HG03575 (cell line): Measurements from ENCODE around the gene P3H3.

Experiments used
- ATAC-seq: cut with Tn5 transposase; IDR thresholded peaks from one replicate; pipeline ENCODE4 v1.9.1; 2021; ENCODE audit not compliant: unreplicated experiment, insufficient number of reproducible peaks, low FRiP score; ENCODE audit errors: extremely low read depth

The P3H3 gene

DNA sequence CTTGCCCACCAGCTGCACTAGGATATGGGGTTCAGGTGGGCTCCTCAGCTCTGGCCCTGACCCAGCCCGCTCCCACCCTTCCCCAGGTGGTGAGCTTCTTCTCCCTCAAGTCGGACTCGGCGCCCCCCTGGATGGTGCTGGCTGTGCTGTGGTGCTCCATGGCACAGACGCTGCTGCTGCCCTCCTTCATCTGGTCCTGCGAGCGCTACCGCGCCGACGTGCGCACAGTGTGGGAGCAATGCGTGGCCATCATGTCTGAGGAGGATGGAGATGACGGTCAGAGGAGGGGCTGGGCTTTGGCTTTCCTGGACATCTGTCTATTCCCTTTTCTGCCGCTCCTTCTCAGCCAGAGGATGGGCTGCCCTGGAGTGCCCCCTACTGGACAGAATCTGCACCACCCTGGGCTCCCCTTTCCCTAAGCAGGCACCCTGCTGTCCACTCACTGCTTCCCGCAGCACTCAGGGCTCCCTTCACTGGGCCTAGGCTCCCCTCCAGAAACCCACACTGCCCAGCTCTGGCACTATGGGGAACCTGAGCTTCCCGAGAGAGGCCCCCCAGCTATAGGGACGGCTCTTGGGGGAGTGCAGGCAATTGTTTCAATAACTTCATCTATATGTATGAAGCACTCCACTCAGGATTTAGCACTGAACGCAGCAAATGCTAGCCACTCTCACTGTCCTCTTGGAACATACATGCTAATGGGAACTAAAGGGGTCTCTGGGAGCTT lies 2.6 kb upstream of the P3H3 start:
- no peak for ATAC-seq

DNA sequence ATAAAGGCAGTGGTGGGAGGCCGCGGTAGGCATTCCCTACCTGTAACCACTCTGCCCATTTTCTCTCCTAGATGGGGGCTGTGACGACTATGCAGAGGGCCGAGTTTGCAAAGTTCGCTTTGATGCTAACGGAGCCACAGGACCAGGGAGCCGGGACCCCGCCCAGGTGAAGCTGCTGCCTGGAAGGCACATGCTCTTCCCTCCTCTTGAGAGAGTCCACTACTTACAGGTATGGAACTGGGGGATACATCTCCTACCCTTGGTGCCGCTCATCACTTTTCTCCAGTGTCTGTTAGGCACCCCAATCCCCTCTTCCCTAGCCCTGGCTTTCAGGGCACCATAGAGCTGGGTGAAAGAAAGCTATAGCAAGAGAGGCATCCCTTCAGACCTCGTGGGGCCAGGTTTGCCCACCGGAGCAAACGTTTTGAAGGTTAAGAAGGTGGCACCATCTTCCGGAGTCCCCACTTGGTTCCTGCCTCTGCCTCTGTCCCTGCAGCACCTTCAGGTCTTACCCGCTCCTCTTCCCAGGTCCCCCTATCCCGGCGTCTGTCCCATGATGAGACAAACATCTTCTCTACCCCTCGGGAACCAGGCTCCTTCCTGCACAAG lies 2.0 kb upstream of the P3H3 start:
- no peak for ATAC-seq

- ATAC-seq: no peak
Measured at GRCh38 chr12:6826734-6827436, 1.3 kb upstream of the P3H3 start.

GRCh38 chr12:6827437-6827911 lies 733 bp upstream of the P3H3 start:
- no peak for ATAC-seq

DNA sequence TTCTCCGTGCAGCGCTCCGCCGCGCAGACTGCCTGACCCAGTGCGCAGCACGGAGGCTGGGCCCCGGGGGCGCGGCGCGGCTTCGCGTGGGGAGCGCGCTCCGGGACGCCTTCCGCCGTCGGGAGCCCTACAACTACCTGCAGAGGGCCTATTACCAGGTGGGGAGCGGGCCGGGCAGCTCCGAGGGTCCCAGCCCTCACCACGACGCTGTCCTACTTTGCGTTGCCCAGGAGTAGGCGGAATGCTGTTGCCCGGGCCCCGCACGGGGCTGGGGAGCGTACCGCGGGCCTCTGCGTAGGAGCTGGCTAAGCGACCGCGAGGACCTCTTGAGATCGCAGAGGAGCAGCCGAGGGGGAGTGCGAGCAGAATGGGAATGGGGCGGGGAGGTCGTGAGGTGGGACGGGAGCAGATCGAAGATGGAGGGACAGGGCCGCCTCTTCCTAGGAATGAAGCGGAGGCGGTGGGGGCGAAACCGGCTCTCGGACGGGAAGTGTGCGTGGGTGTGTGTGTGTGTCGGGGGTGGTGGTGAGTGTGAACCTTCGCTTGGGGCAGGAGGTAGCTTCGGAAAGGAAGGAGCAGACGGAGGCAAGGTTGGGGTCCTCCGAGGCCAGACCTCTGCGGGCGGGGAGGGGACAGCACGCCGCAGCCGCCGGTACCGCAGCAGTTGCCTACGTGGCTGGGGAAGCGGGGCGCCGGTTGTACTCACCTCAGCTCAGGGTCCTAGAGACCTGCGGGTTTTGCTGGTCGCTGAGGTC lies 751 bp downstream of the P3H3 start:
- ATAC-seq: no peak

DNA sequence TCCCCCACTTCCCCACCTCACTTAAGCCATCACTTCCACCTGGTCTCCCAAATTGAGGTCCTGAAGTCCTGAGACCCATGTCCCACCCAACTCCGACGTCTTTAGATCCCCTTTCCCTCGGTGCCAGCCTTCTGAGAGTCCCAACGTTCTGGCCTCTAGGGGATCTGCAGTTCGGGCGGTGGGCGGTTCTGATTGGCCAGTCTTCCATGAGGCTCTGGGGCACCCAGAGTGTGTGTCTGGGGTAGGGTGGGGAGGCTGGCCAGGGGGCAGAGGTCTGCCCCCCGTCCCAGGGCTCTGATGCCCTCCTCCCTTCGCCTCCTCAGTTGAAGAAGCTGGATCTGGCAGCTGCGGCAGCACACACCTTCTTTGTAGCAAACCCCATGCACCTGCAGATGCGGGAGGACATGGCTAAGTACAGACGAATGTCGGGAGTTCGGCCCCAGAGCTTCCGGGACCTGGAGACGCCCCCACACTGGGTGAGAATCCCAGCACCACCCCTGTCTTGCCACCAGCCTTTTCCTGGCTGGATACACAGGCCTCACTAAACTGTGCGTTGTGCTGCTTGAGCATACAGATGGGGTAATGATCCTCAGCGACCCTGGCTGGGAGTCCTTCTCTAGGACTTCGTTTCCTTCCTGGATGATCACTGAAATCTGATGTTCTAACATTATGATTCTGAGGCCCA lies 1.5 kb downstream of the P3H3 start:
- no peak for ATAC-seq

DNA sequence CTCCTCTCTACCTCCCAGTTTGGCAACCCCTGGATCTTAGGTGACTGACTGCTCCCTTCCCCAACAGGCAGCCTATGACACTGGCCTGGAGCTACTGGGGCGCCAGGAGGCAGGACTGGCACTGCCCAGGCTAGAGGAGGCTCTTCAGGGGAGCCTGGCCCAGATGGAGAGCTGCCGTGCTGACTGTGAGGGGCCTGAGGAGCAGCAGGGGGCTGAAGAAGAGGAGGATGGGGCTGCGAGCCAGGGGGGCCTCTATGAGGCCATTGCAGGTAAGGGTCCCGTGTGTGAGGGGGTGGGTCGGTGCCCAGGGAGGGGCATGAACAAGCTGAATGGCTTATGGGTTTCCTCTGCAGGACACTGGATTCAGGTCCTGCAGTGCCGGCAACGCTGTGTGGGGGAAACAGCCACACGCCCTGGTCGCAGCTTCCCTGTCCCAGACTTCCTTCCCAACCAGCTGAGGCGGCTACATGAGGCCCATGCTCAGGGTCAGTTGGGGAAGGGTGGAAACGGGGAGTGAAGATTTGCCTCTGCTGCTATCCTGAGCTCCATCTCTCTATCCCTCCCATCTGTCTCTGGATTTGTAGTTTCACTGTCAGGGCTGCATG lies 2.2 kb downstream of the P3H3 start:
- ATAC-seq: no peak

DNA sequence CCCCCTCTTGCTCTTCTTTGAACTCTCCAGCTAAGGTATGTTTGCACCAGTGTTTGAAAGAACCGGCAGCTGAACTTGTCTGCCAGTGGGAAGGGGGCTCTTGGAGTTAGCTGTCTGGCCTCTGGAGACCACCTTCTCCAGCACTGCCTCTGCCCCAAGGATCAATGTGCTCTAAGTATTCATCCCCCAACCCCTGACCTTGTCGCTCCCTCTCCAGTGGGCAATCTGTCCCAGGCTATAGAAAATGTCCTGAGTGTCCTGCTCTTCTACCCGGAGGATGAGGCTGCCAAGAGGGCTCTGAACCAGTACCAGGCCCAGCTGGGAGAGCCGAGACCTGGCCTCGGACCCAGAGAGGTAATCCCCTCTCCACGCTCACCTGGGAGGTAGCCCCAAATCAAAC lies 2.8 kb downstream of the P3H3 start:
- no peak for ATAC-seq

DNA sequence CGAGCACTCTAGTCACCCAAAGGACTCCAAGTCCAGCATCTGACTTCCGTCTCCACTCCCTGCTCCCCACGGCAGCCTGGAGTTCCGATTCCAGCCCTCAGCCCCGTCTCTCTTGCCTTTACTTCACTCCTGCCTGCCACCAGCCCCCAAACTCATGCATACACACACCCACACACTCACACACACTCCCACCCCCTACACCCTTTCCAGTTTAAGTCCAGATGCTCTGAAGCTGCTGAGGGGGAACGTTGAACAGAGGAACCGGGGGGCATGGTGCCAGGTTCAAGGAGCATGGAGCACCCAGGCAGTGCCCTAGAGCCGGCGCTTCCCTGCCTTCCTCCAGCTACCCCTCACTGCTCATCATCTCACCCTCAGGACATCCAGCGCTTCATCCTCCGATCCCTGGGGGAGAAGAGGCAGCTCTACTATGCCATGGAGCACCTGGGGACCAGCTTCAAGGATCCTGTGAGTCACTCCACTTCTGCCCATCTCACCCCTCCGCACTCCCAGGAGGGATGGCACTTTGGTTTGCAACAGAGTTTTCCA lies 3.3 kb downstream of the P3H3 start:
- ATAC-seq: no peak

- no peak for ATAC-seq
Measured at GRCh38 chr12:6832125-6832524, 3.9 kb downstream of the P3H3 start.

DNA sequence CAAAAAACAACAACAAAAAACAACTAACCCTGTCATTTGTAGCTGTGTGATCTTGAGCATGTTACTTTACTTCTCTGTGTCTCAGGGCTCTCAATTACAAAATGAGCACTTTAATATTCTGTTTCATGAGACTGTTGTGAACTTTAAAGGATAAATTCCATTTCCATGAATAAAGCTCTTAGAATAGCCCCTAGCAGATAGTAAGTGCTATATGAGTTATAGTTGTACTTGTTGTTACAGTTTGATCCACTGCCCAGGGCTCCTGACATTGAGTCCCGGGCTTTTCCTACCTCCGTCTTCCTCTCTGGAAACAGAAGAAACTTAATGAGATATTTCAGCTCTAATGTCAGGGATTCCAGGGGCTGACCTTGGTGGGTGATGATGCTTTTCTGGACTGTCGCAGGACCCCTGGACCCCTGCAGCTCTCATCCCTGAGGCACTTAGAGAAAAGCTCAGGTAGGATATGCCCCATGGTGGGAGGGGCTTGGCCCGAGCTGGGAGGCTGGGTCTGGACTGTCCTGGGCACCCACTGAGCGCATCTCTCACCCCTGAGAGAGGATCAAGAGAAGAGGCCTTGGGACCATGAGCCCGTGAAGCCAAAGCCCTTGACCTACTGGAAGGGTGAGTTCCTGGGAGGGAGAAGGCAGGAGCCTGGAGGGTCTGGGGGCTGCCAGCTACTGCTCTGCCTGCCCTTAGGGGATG lies 5.1 kb downstream of the P3H3 start:
- ATAC-seq: no peak

- no peak for ATAC-seq
Measured at GRCh38 chr12:6834254-6834653, 6.0 kb downstream of the P3H3 start.

DNA sequence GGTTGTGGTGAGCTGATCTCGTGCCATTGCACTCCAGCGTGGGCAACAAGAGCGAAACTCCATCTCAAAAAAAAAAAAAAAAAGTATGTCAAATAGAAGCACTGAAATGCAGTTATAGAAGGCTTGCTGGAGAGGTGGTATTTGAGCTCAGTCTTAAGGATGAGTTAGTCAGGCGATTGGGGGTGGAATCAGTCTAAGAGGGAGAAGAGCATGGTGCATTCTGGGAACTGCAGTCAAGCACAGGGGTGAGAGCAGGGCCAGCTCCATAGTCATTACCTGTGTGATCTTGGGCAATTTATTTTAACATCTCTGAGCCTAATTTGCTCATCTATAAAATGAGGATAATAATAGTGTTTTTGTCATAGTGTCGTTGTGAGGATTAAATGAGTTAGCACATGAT lies 6.7 kb downstream of the P3H3 start:
- no peak for ATAC-seq

GRCh38 chr12:6836851-6837250 lies 8.6 kb downstream of the P3H3 start:
- ATAC-seq: no peak

DNA sequence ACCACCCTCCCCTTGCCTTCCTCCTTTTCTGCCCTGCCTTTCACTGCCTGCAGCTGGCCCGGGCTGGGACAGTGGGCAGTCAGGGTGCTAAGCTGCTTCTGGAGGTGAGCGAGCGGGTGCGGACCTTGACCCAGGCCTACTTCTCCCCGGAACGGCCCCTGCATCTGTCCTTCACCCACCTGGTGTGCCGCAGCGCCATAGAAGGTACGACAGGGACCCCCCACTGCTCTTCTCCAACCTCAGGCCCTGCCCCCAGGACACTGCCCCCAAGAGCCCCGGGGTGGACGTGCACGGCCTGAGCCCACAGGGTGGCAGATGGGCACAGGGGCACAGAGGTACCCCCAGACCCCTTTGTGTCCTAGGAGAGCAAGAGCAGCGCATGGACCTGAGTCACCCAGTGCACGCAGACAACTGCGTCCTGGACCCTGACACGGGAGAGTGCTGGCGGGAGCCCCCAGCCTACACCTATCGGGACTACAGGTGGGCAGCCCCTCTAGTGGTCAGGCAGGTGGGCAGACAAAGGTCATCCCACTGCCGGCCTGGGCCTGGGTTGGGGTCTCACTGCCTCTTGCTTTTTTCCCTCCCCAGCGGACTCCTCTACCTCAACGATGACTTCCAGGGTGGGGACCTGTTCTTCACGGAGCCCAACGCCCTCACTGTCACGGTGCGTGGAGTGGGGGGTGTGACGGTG lies 9.3 kb downstream of the P3H3 start:
- ATAC-seq: no peak

DNA sequence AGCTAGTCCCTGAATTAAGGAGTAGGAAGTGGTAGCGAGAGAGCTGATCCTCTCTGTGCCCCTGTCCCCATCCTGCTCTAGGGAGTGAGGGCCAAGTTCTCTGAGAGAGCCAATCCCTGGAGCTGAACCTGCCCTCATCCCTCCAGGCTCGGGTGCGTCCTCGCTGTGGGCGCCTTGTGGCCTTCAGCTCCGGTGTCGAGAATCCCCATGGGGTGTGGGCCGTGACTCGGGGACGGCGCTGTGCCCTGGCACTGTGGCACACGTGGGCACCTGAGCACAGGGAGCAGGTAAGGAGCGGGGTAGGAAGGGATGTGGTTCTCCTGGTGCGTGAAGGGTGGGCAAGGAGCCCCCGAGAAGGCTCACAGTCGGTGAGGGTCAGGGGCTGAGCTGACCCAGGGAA lies 10.6 kb downstream of the P3H3 start:
- no peak for ATAC-seq

GRCh38 chr12:6839482-6840201 lies 11.4 kb downstream of the P3H3 start:
- no peak for ATAC-seq
